Measurements from ENCODE around the gene MCRIP2.

DNA sequence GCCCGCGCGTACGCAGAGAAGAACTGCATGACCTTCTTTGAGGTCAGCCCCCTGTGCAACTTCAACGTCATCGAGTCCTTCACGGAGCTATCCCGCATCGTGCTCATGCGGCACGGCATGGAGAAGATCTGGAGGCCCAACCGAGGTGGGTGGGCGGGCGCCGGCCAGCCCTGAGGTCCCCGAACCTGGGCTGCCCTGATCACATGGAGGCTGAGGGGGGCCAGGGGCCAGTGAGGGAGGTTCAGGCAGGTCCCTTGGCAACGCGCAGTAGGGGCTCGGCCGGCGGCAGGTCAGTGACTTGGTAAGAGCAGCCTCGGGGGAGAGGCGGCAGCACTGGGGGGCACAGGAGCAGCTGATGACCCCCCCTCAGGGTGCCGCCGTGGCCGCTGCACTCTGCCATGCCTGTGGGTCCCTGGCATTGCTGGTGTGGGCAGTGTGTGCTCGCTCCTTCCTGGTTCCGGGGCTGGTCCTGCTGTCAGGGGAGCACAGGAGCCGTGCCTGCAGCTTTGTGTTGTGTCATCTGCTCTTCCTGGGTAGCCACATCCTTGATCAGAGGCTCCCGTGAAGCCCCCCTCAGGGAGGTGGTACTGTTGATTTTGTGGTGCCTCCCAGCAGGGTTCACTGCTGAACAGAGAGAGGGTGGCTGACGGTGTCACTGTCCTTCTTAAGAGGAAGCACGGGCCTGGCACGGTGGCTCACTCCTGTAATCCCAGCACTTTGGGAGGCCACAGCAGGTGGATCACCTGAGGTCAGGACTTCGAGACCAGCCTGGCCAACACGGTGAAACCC is 15.5 kb upstream of the MCRIP2 start:
- TF ChIP-seq, protein P1, sequence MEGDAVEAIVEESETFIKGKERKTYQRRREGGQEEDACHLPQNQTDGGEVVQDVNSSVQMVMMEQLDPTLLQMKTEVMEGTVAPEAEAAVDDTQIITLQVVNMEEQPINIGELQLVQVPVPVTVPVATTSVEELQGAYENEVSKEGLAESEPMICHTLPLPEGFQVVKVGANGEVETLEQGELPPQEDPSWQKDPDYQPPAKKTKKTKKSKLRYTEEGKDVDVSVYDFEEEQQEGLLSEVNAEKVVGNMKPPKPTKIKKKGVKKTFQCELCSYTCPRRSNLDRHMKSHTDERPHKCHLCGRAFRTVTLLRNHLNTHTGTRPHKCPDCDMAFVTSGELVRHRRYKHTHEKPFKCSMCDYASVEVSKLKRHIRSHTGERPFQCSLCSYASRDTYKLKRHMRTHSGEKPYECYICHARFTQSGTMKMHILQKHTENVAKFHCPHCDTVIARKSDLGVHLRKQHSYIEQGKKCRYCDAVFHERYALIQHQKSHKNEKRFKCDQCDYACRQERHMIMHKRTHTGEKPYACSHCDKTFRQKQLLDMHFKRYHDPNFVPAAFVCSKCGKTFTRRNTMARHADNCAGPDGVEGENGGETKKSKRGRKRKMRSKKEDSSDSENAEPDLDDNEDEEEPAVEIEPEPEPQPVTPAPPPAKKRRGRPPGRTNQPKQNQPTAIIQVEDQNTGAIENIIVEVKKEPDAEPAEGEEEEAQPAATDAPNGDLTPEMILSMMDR (IDR thresholded peaks at IDR 0.05), result no peak
- no peak for TF ChIP-seq POLR2A (IDR thresholded peaks at IDR 0.05)
